DOHH2 (cell line): ENCODE results near the gene RASD2.
"Not testable (repeated sequence)": the region's sequence is repeated elsewhere in the genome, so short reads cannot be mapped to it uniquely, and the experiment has no call there.

Experiments
- H3F3A ChIP-seq: fragments of 200-600 bp; sonication (generic), shearing (Covaris generic); 2 replicates; pipeline ENCODE4 v1.6.0; 2016; ENCODE audit warnings: antibody characterized with exemption, mild to moderate bottlenecking; ENCODE audit not compliant: control insufficient read depth, insufficient read depth
- H3K27ac ChIP-seq: fragments of 200-600 bp; sonication (generic); 2 replicates; pipeline ENCODE4 v1.5.1; 2014; ENCODE audit warnings: low read depth, mild to moderate bottlenecking, low read length, moderate library complexity
- H3K27me3 ChIP-seq: fragments of 200-600 bp; sonication (generic); 2 replicates; pipeline ENCODE4 v1.6.1; 2014; ENCODE audit warnings: mild to moderate bottlenecking, low read length, mixed read lengths; ENCODE audit not compliant: control insufficient read depth
- H3K36me3 ChIP-seq: fragments of 200-600 bp; sonication (generic); 2 replicates; pipeline ENCODE4 v1.6.1; 2014; ENCODE audit warnings: mild to moderate bottlenecking, low read length, moderate library complexity, mixed read lengths; ENCODE audit not compliant: control insufficient read depth
- H3K4me1 ChIP-seq: fragments of 200-600 bp; sonication (generic); 2 replicates; pipeline ENCODE4 v1.6.1; 2014; ENCODE audit warnings: mild to moderate bottlenecking, low read length, mixed read lengths; ENCODE audit not compliant: control insufficient read depth
- H3K4me2 ChIP-seq: fragments of 200-600 bp; sonication (generic); 2 replicates; pipeline ENCODE4 v1.6.0; 2014; ENCODE audit warnings: mild to moderate bottlenecking, low read length, moderate library complexity
- H3K4me3 ChIP-seq: fragments of 200-600 bp; sonication (generic); 2 replicates; pipeline ENCODE4 v1.5.1; 2014; ENCODE audit warnings: mild to moderate bottlenecking, low read length, mixed read lengths
- H3K79me2 ChIP-seq: fragments of 200-600 bp; sonication (generic); 2 replicates; pipeline ENCODE4 v1.6.1; 2014; ENCODE audit warnings: mild to moderate bottlenecking, low read length, mixed read lengths; ENCODE audit not compliant: control insufficient read depth
- H3K9me2 ChIP-seq: fragments of 200-600 bp; sonication (generic); replicated peaks from 2 replicates; pipeline ENCODE4 v1.6.1; 2014; ENCODE audit warnings: mild to moderate bottlenecking, low read length, mixed read lengths; ENCODE audit not compliant: control insufficient read depth
- H3K9me3 ChIP-seq: fragments of 200-600 bp; sonication (generic); 2 replicates; pipeline ENCODE4 v1.6.1; 2014; ENCODE audit warnings: antibody characterized with exemption, low read length, mixed read lengths; ENCODE audit not compliant: control insufficient read depth, insufficient read depth
- H4K20me1 ChIP-seq: fragments of 200-600 bp; sonication (generic); 2 replicates; pipeline ENCODE4 v1.6.0; 2014; ENCODE audit warnings: low read depth, mild to moderate bottlenecking, antibody characterized with exemption, low read length, moderate library complexity; ENCODE audit not compliant: control insufficient read depth, insufficient read depth
- EZH2phosphoT487 ChIP-seq: fragments of 200-600 bp; sonication (generic); IDR thresholded peaks from 2 replicates; pipeline ENCODE4 v1.6.1; 2017; ENCODE audit warnings: borderline replicate concordance, mild to moderate bottlenecking, antibody characterized with exemption, low read length, moderate library complexity, mixed read lengths
- TF ChIP-seq, protein P1 (sequence below): fragments of 200-600 bp; sonication (generic); IDR thresholded peaks from one replicate; pipeline ENCODE4 v1.5.1; 2014; ENCODE audit warnings: antibody characterized with exemption, mild to moderate bottlenecking, low read depth, low read length; ENCODE audit not compliant: poor library complexity, severe bottlenecking

Gene RASD2

DNA sequence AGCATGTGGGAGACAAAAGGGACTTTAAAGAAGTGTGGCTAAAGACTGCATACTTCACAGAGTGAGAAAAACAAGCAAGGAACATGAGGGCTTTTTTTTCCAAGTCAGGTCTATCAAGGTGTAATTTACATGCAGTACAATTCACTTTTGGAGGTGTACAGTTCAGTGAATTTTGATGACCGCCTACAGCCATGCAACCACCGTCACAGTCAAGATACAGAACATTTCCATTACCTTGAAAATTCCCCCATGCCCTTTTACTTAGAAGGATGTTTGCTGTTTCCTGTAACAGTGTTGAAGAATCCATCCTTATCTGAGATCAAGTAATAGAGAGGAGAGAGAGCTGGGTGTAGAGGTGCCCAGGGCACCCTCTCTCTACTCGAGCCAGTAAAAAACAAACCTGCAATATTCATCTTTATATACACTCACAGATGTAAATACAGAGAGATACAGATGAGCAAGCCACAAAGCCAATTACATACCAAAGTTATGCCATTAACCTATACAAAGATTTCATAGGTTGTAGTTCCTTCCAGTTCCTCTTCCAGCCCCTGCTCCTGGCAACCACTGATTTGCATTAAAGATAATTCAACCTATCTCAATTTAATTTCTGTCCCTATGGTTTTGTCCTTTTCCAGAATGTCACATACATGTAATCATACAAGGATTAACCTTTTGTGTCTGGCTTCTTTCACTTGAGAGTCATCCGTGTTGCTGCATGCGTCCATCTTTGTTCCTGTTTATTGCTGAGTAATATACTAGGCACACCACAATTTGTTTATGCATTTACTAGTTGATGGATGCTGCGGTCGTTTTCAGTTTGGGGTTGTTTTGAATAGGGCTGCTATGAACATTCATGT is 35.0 kb upstream of the RASD2 start:
- Histone ChIP-seq H3K27me3 (peaks cover 52% of the 10 kb centered on the region), H3K9me3 (no peaks in the 10 kb centered on the region), H3K4me2 (no peak overlapping the region), H3K79me2 (no peaks in the 10 kb centered on the region), H3K9me2 (no peaks in the 10 kb centered on the region), H3K27ac (no peak overlapping the region), H4K20me1 (no peaks in the 10 kb centered on the region), H3F3A (no peaks in the 10 kb centered on the region), H3K36me3 (no peaks in the 10 kb centered on the region), H3K4me3 (no peak overlapping the region), H3K4me1 (peaks cover 17% of the 10 kb centered on the region)
- TF ChIP-seq, protein P1, sequence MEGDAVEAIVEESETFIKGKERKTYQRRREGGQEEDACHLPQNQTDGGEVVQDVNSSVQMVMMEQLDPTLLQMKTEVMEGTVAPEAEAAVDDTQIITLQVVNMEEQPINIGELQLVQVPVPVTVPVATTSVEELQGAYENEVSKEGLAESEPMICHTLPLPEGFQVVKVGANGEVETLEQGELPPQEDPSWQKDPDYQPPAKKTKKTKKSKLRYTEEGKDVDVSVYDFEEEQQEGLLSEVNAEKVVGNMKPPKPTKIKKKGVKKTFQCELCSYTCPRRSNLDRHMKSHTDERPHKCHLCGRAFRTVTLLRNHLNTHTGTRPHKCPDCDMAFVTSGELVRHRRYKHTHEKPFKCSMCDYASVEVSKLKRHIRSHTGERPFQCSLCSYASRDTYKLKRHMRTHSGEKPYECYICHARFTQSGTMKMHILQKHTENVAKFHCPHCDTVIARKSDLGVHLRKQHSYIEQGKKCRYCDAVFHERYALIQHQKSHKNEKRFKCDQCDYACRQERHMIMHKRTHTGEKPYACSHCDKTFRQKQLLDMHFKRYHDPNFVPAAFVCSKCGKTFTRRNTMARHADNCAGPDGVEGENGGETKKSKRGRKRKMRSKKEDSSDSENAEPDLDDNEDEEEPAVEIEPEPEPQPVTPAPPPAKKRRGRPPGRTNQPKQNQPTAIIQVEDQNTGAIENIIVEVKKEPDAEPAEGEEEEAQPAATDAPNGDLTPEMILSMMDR = no peak
- no peak for TF ChIP-seq EZH2phosphoT487

DNA sequence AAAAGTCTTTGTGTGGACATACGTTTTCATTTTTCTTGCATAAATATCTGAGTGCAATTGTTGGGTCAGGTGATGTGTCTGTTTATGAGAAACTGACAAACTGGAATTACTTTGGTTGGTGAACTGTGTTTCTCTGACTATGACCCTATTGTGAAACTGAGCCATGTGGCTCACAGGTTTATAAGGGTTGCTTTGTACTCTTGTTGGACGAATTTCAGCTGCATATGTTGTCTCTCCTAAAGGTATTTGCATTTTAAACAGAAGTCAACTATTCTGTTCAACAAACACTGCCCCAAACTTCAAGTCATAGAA is 34.4 kb upstream of the RASD2 start:
- no peaks in the 10 kb centered on the region for H3K36me3 ChIP-seq
- no peaks in the 10 kb centered on the region for H3K79me2 ChIP-seq
- H3K27ac ChIP-seq = no peak overlapping the region
- no peak overlapping the region for H3K4me3 ChIP-seq
- H3K27me3 ChIP-seq = peaks cover 53% of the 10 kb centered on the region
- H3F3A ChIP-seq = no peaks in the 10 kb centered on the region
- no peak overlapping the region for H3K4me2 ChIP-seq
- TF ChIP-seq, protein P1 = no peak
- no peak for TF ChIP-seq EZH2phosphoT487
- H3K9me2 ChIP-seq = no peaks in the 10 kb centered on the region
- no peaks in the 10 kb centered on the region for H3K9me3 ChIP-seq
- H4K20me1 ChIP-seq = no peaks in the 10 kb centered on the region
- peaks cover 17% of the 10 kb centered on the region for H3K4me1 ChIP-seq

DNA sequence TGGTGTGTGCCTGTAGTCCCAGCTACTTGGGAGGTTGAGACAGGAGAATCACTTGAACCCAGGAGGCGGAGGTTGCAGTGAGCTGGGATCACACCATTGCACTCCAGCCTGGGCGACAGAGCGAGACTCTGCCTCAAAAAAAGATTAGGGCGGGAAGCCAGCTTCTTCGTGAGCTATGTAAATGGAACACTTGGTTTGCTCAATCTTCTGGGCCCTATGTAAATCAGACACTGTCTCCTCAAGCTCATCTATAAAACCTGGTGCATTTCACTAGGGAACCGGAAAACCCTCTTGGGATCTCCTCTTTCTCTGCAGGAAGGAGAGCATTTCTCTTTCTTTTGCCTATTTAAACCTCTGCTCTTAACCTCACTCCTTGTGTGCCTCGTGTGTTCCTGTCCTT is 32.8 kb upstream of the RASD2 start:
- H3K9me2 ChIP-seq, H3K4me3 ChIP-seq, H3F3A ChIP-seq, H3K9me3 ChIP-seq, H3K4me2 ChIP-seq, H3K27ac ChIP-seq, H4K20me1 ChIP-seq, H3K36me3 ChIP-seq, H3K79me2 ChIP-seq: not testable (repeated sequence)
- peaks cover 17% of the 10 kb centered on the region for H3K4me1 ChIP-seq
- peaks cover 64% of the 10 kb centered on the region for H3K27me3 ChIP-seq

DNA sequence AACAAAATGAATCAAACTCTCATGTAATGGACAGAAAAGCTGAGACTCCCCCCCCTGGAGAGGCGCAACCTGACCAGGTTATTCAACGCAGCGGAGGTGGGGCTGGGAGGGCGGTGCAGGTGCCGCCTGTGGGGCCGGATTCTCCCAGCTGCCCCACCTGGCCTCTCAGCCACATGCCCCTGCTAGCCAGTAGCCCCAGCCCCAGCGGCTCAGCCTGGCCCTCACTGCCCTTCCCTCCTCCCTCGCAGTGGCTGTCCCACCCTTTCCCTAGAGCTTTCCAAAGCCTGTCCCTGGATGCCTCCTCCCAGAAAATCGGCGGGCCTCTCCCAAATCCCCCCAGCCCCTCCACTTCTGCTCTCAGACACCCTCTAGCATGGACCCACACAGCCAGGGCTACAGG is 31.2 kb upstream of the RASD2 start:
- Histone ChIP-seq H3K4me1 (peaks cover 17% of the 10 kb centered on the region), H3F3A (no peaks in the 10 kb centered on the region), H3K27me3 (peaks cover 64% of the 10 kb centered on the region), H3K4me2 (no peak overlapping the region), H3K27ac (no peak overlapping the region), H3K9me3 (no peaks in the 10 kb centered on the region), H3K79me2 (no peaks in the 10 kb centered on the region), H3K36me3 (no peaks in the 10 kb centered on the region), H4K20me1 (no peaks in the 10 kb centered on the region), H3K4me3 (no peak overlapping the region), H3K9me2 (no peaks in the 10 kb centered on the region)
- TF ChIP-seq, protein P1 = no peak
- TF ChIP-seq EZH2phosphoT487 = no peak
